Astrocyte (in vitro differentiated cells and primary cell): Measurements from ENCODE around the gene RAB9B.

ENCODE experiments used
- CTCF ChIP-seq: IDR thresholded peaks from 2 replicates; pipeline ENCODE4 v1.5.1; 2011; ENCODE audit warnings: low read depth, mild to moderate bottlenecking, inconsistent platforms, low read length, moderate library complexity; ENCODE audit not compliant: insufficient read depth
- EZH2 ChIP-seq: IDR thresholded peaks from 2 replicates; pipeline ENCODE4 v1.6.1; 2012; ENCODE audit warnings: mild to moderate bottlenecking, low read length, inconsistent platforms; ENCODE audit not compliant: insufficient read depth

- TF ChIP-seq CTCF = no peak
- no peak for TF ChIP-seq EZH2
Observed at GRCh38 chrX:103791826-103792485, 40.1 kb downstream of the RAB9B start.
